KMS-11 (cell line): ENCODE results near the gene CDH19.

ENCODE experiments used
- H2AFZ ChIP-seq: fragments of 200-600 bp; sonication (generic); 2 replicates; pipeline ENCODE4 v1.6.1; 2016; ENCODE audit warnings: antibody characterized with exemption, mixed run types, low read depth
- H3K27ac ChIP-seq: fragments of 200-600 bp; sonication (generic); 2 replicates; pipeline ENCODE4 v1.6.1; 2016; ENCODE audit warnings: mild to moderate bottlenecking, mixed run types
- H3K27me3 ChIP-seq: fragments of 200-600 bp; sonication (generic); 2 replicates; pipeline ENCODE4 v1.6.1; 2017; ENCODE audit warnings: mild to moderate bottlenecking, low read depth, mixed run types, moderate library complexity; ENCODE audit not compliant: insufficient read depth
- H3K36me3 ChIP-seq: fragments of 200-600 bp; sonication (generic); 2 replicates; pipeline ENCODE4 v1.6.1; 2017; ENCODE audit warnings: mild to moderate bottlenecking, mixed run types; ENCODE audit not compliant: insufficient read depth
- H3K4me1 ChIP-seq: fragments of 200-600 bp; sonication (generic); 2 replicates; pipeline ENCODE4 v1.6.1; 2016; ENCODE audit warnings: mild to moderate bottlenecking, low read depth, mixed run types; ENCODE audit not compliant: poor library complexity, severe bottlenecking
- H3K4me2 ChIP-seq: fragments of 200-600 bp; sonication (generic); 2 replicates; pipeline ENCODE4 v1.7.0; 2016; ENCODE audit warnings: mild to moderate bottlenecking, mixed run types
- H3K4me3 ChIP-seq: fragments of 200-600 bp; sonication (generic); IDR thresholded peaks from 2 replicates; pipeline ENCODE4 v1.6.1; 2017; ENCODE audit warnings: low read depth, low read length, mixed read lengths; ENCODE audit not compliant: insufficient read depth
- H3K79me2 ChIP-seq: fragments of 200-600 bp; sonication (generic); 2 replicates; pipeline ENCODE4 v1.6.1; 2016; ENCODE audit warnings: low read depth, mixed run types; ENCODE audit not compliant: insufficient read depth
- H3K9ac ChIP-seq: fragments of 200-600 bp; sonication (generic); 2 replicates; pipeline ENCODE4 v1.6.1; 2016; ENCODE audit warnings: mild to moderate bottlenecking, mixed run types
- H4K20me1 ChIP-seq: fragments of 200-600 bp; sonication (generic); 2 replicates; pipeline ENCODE4 v1.6.1; 2016; ENCODE audit warnings: mild to moderate bottlenecking, mixed run types; ENCODE audit not compliant: insufficient read depth
- TF ChIP-seq, protein P1 (sequence below): fragments of 200-600 bp; sonication (generic); conservative IDR thresholded peaks from 2 replicates; pipeline ENCODE4 v1.6.1; 2017; ENCODE audit warnings: low read depth, mild to moderate bottlenecking, antibody characterized with exemption, low read length, moderate library complexity, mixed read lengths

Gene CDH19, protein sequence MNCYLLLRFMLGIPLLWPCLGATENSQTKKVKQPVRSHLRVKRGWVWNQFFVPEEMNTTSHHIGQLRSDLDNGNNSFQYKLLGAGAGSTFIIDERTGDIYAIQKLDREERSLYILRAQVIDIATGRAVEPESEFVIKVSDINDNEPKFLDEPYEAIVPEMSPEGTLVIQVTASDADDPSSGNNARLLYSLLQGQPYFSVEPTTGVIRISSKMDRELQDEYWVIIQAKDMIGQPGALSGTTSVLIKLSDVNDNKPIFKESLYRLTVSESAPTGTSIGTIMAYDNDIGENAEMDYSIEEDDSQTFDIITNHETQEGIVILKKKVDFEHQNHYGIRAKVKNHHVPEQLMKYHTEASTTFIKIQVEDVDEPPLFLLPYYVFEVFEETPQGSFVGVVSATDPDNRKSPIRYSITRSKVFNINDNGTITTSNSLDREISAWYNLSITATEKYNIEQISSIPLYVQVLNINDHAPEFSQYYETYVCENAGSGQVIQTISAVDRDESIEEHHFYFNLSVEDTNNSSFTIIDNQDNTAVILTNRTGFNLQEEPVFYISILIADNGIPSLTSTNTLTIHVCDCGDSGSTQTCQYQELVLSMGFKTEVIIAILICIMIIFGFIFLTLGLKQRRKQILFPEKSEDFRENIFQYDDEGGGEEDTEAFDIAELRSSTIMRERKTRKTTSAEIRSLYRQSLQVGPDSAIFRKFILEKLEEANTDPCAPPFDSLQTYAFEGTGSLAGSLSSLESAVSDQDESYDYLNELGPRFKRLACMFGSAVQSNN

DNA sequence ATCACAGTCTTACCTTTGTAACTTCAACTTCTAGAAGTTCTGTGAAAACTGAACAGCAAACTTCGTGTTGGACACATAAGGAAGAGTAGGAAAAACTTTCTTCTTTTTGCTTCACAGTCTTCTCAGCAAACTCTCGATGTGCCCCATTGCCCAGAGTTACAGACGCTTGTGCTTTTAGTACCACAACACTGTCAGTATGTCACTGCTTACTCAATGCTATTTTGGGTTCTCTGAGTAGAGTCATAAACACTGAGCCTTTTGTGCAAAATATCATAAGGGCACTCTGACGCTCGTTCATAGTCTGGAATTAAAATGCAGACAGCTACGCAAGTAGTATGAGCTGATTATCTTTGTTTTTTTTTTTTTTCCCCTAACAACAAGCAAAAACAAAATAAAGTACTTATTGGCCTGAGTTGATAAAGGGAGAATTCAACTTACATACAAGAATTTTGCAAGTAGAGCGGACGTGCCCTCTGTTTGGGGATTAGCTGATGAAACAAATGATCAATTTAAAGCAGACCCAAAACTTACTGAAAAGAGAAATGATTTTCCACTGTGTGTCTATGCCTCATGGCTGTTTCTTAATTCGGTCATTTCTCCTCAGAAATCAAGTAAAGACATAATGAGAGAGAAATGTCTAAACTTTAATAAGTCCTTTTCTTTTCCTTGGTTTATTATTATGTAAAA, at the start of gene CDH19:
Gene CDH19 (minus strand): TSS at position 150 of the 687 bp plus-strand sequence. CDS start 31,886 bp downstream, outside the sequence.
- Histone ChIP-seq H3K79me2 (no peaks in the 10 kb centered on the region), H3K36me3 (no peaks in the 10 kb centered on the region), H3K4me3 (no peak within 1 kb of the TSS), H3K9ac (no peak within 1 kb of the TSS), H3K4me2 (no peak within 1 kb of the TSS), H4K20me1 (no peaks in the 10 kb centered on the region), H3K4me1 (no peaks in the 10 kb centered on the region), H2AFZ (no peak within 1 kb of the TSS), H3K27me3 (no peaks in the 10 kb centered on the region), H3K27ac (no peak within 1 kb of the TSS)
- TF ChIP-seq, protein P1, sequence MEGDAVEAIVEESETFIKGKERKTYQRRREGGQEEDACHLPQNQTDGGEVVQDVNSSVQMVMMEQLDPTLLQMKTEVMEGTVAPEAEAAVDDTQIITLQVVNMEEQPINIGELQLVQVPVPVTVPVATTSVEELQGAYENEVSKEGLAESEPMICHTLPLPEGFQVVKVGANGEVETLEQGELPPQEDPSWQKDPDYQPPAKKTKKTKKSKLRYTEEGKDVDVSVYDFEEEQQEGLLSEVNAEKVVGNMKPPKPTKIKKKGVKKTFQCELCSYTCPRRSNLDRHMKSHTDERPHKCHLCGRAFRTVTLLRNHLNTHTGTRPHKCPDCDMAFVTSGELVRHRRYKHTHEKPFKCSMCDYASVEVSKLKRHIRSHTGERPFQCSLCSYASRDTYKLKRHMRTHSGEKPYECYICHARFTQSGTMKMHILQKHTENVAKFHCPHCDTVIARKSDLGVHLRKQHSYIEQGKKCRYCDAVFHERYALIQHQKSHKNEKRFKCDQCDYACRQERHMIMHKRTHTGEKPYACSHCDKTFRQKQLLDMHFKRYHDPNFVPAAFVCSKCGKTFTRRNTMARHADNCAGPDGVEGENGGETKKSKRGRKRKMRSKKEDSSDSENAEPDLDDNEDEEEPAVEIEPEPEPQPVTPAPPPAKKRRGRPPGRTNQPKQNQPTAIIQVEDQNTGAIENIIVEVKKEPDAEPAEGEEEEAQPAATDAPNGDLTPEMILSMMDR: no peak

DNA sequence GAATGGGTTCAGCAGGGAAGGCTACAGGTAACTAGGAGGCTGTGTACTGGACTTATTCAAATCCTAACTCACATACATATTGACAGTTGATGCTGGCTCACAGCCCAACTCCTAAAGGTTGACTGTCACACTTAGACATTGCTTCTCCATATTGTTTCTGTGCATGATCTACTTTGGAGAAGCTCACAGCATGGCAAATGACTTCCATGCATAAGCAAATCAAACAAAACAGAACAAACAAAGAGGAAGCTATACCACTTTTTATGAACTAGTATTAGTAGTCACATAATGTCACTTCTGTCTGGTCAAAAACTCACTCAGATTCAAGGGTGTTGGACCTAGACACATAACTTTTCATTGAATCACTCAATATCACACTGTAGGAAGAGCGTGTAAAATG, 43.8 kb upstream of the CDH19 start:
- Histone ChIP-seq H3K27me3 (no peaks in the 10 kb centered on the region), H2AFZ (no peak overlapping the region), H3K9ac (no peak overlapping the region), H3K4me1 (no peaks in the 10 kb centered on the region), H3K36me3 (no peaks in the 10 kb centered on the region), H3K27ac (no peak overlapping the region), H3K4me2 (no peak overlapping the region), H3K4me3 (no peak overlapping the region), H3K79me2 (no peaks in the 10 kb centered on the region), H4K20me1 (no peaks in the 10 kb centered on the region)
- TF ChIP-seq, protein P1: no peak

DNA sequence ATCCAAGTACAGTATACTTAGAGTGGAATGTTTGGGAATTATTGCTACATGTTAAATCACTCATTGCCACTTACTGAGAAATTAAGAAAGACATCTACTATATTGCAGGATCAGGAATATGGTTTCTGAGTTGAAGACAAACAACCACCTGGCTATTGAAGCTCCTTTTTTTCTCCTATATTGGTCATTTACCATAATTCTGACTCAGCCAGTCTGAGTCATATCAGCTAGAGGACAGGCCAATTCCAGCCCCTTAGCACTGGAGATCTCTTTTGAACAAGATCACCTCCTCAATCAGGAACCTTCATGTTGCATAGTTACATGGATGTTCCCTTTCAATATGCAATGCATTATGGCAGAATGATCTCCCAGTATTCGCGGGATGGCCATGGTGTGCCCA, 42.7 kb upstream of the CDH19 start:
- Histone ChIP-seq H3K36me3 (no peaks in the 10 kb centered on the region), H4K20me1 (no peaks in the 10 kb centered on the region), H3K9ac (no peak overlapping the region), H3K4me3 (no peak overlapping the region), H3K4me1 (no peaks in the 10 kb centered on the region), H3K79me2 (no peaks in the 10 kb centered on the region), H2AFZ (no peak overlapping the region), H3K27ac (no peak overlapping the region), H3K27me3 (no peaks in the 10 kb centered on the region), H3K4me2 (no peak overlapping the region)
- TF ChIP-seq, protein P1: no peak

DNA sequence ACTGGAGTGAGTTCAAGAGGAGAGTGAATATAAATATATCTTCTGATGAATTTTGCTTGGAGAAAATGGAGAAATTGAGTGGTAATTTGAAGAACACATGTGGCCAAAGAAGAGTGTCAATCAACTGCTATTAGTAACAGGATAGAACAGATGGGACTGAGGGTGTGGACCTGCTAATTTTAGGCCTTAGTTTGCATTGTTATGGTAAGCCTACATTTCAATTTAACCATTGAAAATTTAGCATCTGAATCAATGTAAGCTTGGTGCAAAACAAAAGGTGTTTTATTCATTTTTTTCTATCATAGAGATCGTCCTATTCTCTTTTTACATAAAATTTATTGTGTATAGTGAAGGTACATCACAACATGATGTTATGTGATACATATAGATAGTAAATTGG, 42.1 kb upstream of the CDH19 start:
- no peaks in the 10 kb centered on the region for H3K36me3 ChIP-seq
- no peaks in the 10 kb centered on the region for H4K20me1 ChIP-seq
- H3K4me2 ChIP-seq: no peak overlapping the region
- no peaks in the 10 kb centered on the region for H3K79me2 ChIP-seq
- H3K4me1 ChIP-seq: no peaks in the 10 kb centered on the region
- no peak overlapping the region for H3K4me3 ChIP-seq
- H3K27ac ChIP-seq: no peak overlapping the region
- H3K9ac ChIP-seq: no peak overlapping the region
- no peak overlapping the region for H2AFZ ChIP-seq
- TF ChIP-seq, protein P1: no peak
- H3K27me3 ChIP-seq: no peaks in the 10 kb centered on the region
